HG02678 (cell line): ENCODE measurements around the gene CHAF1A.

Source experiments
- ATAC-seq: cut with Tn5 transposase; IDR thresholded peaks from one replicate; pipeline ENCODE4 v1.9.1; 2021; ENCODE audit warnings: mild to moderate bottlenecking, moderate library complexity; ENCODE audit not compliant: unreplicated experiment

Gene CHAF1A

DNA sequence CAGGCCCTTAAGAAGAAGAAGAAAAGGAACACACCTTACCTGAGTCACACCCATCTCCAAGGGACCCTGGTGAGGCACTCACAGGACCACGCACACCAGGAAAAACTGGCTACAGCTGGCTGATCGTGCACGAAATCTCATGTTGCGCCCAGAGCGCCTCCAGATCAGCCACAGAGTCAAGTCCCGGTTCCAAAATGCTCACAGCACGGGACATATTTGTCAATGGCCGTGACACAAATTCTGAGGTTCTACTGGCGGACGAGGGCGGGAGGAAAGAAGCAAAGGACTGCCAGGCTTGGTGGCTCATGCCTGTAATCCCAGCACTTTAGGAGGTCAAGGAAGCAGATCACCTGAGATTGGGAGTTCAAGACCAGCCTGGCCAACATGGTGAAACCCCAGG is 23.6 kb upstream of the CHAF1A start:
- ATAC-seq: no peak

DNA sequence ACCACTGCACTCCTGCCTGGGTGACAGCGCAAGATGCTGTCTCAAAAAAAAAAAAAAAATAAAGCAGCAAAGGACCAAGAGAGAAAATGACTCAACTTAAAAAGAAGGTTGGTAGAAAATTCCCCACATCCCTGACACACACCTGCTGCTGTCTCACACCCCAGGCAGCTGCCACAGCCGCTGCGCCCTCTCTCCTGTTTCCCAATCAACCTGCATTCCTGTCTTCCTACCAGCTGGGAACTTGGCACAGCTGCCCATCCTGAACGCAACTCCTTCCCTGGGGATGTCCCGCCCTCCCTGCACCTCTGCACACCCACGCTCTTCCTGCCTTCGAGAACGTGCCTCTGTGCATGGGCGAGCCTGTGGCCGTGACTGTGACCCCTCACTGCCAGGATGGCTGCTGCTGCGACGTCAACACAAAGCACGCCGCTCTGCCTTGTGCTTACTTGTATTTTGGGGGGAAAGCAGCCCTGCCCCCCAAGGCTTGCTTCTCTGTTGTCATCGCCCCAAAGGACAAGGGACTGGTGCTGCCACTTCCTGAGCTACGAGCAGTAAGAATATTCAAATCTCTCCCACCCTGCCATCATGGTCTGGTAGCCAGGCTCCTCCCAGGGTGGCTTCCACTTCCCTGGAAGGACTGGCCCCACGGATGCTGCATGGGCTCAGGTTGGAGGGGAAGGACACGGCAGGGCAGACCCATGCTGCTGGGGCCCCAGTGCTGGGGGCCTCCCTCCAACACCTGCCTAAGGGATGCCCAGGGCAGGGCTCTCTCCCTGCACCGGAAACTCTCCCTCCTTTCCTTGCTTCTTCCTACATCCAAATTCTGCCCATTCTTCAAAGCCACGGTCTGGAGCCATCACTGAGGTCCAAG is 22.8 kb upstream of the CHAF1A start:
- ATAC-seq: no peak

DNA sequence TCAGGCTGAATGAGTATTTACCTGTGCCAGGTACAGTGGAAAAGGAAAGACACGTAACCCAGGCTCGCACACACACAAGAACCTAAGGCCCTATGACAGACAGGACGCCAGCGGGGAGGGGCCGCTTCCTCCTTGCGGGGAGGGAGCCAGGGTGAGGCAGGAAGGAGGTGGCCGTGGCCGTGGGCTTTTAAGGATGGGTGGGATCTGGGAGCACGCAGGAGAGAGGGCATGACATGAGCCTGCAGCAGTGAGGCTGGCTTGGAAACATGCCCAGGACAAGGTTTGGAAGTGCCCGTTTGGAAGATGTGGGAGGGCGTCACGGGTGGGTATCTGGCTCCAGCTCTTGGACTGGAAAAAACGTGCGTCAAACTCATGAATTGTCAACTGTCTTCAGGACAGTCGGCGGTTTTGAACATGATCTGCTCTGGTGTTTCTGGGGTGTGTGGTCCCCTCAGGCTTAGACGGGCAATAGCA is 22.1 kb upstream of the CHAF1A start:
- no peak for ATAC-seq

DNA sequence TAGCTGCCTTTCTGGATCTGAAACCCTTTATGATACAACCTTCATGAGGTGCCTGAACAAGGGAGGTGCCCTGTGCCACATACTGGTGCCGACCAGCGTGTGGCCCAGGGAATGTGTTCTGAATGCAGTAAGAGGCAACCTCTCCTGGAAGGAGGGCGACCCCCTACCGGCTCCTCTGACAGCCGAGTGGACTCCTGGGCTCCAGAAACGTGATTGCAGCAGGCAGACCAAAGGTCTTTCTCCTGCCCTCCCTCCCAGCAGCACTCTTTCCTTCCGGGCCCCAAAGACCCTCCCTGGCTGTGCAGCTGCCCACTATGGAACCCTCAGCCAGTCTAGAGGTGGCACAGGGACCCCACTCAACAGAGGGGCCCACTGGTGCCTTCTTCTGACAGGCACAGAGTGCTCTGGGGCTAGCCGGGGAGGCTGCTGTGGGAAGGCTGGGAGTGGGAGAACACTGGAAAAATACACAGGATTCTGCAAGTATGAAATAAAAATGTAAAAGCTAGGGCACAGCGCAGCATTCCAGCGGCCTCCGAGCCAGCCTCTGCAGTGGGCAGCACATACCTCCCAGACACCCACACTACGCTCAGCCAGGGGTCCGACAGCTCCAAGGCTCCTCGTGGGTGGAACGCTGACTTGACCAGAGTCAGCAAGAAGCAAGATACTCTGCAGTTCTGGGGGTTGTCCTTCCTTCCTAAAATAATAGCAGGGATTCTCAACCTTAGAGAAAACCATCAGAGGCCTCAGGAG is 17.0 kb upstream of the CHAF1A start:
- no peak for ATAC-seq

DNA sequence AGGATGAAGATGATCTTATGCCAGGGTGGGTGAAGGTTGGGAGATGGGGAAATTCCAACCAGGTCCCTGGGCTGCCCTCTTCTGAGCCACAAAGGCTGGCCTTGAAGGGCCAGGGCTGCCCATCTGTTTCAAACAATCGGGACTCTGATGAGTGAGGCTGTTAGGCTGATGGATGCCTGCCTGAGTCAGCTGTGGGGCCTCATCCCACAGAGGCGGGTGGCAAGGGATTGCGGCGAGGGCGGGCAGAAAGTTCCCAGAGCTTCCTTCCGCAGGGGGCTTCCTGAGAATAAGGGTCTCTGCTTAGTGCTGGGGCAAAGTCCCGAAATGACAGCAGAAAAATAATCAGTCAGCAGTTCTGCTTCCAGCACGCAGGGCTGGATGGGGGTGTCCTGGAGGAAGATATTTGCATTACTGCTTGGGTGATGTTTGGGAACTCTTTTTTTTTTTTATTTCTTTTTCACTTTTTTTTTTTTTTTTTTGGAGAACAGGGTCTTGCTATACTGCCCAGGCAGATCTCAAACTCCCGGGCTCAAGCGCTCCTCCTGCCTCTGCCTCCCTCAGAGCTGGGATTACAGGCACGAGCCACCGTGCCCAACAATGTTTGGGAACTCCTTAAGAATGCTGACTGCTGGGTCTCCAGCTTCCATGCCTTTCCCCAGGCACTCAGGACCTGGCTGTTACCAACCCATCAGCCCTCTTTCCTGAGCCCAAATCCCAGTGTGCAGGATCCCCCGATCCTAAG is 16.2 kb upstream of the CHAF1A start:
- ATAC-seq: no peak

DNA sequence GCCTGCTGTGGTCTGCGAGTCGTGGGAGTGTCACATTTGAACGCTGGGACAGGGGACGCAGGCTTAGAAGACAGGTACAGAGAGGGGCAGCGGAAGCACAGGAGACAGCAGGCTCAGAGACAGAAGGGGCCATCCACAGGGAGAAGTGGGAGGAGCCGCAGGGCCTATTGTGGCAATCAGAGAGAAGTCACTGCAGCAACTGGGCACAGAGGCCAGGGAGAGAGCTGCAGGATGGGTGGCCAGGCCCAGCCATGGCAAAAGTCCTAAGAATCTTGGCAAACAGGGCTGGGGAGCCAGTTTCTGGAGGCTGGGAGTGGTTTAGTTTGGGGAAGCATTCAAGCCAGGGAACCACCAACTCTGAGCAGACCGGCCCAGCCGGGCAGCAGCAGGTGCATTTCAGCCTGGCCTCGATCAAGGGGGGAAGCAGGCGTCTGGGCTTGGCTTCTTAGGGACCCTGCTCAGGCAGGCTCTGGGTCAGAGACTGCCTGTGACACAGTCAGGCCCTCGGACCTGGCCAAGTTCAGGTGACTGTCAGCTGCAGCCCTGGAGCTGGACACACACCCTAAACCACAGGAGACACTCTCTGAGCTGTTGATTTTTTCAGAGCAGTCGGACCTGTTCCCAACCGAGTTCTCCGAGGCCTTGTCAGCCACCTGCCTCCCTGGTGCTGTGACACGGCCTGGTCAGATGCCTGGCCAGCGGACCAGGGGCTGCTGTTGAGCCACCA is 13.9 kb upstream of the CHAF1A start:
- no peak for ATAC-seq

DNA sequence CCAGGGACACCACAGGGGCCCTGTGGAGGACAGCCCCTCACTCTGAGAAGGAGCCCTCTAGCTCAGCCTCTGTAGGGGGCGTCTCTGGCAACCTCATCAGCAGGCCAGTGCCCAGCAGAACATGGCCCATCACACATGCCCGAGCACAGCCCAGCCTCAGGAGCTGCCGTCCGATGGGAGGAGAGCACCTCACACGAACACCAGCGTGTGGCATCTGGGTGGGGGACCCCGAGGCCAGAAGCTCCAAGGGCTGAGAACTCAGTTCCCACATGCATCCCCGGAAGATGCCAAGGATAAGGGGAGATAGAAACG is 13.4 kb upstream of the CHAF1A start:
- ATAC-seq: no peak

DNA sequence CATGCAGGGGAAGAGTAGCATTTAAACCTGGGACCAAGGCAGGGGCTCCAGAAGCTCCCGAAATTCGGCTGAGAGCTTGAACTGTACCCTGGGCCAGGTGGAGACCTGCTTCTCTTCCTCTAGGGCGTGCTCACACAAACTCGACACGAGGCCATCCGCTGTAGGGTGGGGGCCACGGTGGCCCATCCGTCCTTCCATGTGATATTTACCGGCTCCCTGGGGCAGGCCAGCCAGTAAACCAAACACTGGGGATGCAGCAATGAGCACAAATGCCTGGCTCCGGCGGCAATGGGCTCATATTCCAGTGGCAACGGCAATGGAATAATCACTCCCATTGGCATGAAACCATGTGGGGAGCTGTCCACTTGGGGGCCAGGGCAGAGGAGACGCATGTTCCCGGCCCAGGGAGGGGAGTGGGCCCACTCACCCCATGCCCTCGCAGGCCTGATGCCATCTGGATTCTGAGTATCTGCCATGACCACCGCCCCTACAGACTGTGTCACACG is 12.9 kb upstream of the CHAF1A start:
- ATAC-seq: no peak

DNA sequence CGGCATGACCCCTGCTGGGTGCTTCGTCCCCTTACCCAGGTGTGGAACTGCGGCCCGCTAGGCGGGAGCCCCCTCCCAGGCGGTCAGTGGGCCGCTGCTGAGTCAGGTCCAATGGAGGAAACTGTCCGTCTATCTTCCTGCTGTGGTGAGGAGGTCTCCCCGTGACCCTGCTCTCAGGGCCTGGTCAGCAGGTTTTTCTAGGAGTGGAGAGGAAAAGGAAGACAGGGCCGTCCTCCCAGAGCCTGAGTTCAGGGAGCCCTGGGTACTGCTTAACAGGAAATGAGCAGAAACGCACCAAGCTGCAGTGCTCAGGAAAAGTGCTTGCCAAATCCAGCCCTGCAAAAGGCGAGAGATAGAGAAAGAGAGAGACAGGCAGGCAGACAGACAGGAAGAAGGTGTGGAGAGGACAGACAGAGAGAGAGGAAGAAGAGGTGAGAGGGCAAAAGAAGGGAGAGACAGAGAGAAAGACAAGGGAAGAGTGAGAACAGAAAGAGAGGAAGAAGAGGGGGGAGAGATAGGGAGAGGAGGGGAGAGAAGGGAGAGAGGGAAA is 12.3 kb upstream of the CHAF1A start:
- ATAC-seq: no peak

DNA sequence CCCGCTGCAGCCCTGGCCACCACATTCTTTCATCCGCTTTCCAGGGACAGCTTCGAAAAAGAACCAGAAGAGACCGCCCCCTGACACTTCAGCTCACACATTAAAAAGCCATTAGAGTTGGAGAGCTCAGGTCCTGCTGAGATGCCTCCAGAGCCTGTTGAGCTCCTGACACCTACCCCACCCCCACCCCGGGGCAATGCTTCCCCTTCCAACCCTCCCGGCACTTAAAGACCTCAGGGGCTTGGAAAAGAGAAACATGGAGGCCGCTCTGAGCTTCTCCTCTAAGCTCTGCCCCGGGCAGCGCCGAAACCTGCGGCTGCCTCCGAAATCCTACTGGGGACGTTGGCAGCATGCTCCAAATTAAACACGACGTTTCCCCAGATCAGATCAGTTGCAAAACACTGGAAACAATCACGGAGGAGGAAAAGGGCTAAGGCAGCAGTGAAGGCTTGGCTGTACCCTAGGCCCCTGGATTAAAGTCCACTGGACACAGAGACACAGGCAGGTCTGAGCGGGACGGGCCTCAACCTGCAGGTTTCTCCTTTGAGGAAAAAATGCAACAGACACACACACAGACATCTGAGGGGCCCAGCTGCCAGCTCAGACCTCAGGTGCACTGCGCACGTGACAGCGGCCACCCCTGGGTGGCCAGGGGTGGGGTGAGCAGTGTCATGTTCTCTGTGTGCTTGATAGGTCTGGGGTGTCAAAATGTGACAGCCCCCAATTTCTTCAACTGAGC is 11.7 kb upstream of the CHAF1A start:
- ATAC-seq: no peak

DNA sequence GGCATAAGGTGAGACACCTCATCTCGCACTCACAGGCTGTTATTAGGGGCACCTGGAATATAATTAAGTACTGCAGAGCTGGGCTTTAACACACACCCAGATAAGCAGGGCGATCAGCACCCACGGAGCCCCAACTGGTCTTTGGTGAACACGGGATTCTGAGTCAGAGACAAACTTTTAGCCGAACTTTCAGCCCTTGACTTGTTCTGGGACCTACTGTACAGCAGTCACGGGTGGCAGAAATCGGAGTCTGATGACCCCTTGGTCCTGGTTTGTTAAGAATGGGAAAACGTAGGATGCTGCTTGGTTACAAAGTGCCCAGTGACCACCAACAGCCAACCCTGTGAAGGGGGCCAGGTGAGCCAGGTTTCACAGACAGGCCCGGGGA is 11.1 kb upstream of the CHAF1A start:
- ATAC-seq: no peak

DNA sequence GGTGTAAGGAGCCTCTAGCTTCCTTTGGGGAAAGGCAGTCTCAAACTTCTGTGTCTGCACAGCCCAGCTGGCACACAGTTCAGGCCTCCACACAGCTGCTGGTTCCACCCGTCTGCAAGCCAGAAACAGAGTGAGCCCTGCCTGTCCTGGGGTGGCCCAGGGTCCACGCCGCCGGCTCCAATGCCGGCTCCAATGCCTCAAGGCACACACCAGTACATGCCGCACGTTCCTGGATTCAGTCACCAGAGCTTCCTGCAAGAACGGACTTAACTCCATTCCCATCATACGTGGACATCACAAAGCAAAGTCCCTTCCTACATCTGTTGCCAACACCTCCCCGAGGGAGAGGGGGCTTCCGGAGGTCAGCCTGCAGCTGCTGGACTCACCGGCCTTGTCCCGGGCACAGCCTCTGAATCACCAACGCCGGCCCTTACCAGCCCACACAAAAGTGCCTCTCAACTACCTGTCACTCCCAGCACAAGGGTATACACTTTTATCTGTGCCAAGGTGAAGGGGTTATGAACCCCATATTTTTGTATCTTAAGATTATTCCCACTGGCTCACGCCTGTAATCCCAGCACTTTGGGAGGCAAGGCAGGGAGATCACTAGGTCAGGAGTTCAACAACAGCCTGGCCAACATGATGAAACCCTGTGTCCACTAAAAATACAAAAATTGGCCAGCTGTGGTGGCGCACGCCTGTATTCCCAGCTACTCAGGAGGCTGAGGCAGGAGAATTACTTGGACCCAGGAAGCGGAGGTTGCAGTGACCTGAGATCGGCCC is 10.5 kb upstream of the CHAF1A start:
- ATAC-seq: no peak

DNA sequence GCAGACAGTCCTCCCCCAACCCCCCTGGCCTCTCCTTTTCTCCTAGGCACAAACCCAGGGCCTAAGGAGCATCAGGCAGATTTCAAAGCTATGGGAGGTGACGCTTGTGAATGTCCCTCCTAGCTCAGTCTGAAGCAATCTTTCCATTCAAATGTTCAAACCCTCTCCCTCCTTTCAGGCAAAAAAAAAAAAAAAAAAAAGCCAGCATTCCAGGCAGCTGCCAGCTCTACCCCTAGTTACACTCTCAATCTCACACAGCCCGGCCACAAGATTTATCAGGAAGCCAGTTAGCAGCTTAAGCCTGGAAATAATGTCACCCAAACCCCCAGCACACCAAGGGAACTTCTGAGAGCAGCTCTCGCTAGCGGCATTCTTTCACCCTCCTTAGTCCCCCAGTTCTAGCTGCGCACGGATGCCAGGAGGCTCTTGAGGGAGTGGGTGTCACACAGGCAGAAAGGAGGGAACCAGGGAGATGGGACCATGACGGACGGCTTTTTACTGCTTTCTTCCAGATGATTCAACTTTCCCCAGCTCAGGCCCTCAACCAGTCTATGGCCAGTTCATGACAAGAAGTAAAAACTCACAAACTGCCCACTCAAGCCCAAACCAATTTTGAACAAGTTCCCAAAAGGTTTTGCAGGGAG is 8.4 kb upstream of the CHAF1A start:
- ATAC-seq: no peak

DNA sequence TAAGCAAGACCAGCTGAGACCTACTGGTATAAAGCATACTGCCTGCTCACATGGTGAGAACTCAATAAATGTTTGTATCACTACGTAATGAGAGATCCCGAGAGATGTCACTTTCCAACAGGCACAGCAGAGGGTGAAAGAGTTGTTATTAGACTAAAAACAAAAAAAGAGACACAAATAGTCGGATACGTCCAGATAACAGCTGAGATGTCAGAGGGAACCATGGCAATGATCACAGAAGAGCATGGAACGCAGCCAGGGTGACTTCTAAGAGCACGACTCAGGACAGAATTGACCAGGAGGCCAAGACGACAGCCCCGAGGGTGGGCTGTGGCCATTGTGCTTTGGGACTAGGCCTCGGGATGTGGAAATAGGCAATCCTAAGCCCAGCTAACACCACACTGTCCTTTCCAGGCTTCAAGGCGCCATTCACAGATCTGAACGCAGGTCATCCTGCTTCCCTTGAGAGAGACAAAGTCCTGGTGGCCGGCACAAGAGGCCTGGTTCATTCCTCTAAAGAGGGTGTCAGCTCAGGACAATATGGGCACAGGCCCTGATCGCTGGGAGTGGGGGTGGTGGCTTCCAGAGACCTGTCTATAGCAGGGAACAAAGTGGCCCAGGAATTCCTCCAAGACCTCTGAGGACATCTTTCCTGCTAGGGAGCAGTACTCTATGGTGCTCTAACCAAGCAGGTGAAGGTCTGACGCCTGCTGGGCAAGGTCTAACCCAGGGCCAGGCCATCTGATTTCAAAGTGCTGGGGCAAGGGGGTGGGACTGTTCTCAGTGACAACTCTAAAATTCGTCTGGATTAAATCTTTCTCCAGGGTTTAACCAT is 5.3 kb upstream of the CHAF1A start:
- ATAC-seq: no peak

DNA sequence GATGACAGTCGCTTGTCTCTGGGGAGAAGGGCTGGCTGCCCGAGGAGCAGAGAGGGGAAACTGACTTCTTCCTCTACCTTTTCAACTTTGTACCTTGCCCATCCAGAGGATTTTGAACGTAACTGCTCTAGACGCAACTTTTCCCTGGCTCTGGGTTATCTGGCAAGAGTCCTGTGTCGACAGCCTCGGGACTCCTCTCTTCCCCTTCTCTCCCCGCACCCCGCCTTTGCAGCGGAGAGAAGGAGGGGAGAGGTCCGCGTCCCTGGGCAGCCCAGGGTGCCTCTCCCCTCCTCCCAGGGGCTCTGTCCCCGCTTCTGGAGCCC is 2.7 kb upstream of the CHAF1A start:
- ATAC-seq: no peak

DNA sequence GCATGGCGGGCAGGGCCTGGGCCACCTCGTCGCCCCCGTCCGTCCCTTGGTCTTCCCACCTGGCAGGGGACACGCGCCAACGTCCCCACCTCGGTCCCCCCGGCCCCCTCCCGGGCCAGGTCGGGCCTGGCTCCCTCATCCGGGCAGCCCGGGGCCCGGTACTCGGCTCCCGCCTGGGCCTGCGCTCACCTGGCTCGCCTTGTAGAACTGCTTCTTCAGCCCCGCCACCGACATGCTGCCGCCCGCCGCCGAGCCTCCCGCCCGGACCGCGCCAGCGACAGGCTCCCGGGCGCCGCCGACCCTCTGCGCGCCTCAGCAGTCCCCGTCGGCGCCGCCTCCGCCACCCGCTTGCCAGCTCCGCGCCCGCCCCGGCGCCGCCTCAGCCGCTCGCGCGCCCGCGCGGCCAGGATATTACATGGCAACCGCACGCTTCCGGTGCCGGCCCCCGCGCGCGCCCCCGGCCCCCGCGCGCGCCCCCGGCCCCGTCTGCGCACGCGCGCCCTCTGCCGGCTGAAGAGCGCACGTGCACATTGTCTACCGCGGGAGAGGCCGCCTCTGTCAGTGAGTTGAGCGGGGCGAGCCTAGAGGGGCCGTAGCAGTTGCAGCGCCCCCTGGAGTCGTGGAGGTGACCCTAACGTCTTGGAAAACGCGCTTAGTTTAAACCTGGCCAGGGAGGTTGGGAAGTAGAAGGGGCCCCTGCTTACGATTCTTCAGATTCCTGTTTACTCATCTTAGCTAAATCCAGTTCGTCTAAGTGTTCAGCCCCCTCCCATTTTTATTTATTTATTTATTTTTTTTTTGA is 2.1 kb upstream of the CHAF1A start, which contains the start of gene SH3GL1:
Gene SH3GL1, minus strand, starts transcription at position 413 of the 802 bp plus-strand sequence. Its CDS starts 179 bp downstream, at position 234.
- ATAC-seq: peak; percentile 61

DNA sequence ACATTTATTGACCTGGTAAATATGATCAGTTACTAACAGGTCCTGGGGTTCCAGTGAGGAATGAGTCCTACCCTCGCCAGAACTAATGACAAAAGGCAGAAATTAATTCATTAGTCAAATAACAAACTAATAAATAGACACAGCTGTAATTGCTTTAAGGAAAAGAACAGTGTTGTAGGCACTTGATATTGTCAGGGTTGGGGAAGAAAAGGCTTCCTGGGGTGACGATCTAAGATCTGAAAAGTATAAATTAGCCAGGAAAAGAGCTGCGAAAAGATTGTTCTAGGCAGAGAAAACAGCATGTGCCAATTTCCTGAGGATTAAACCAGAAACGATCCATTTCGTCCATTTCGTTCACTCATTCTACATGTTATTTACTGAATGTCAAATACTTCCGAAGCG is 670 bp upstream of the CHAF1A start:
- ATAC-seq: no peak
